Tibial nerve (tissue), 4 donors: ENCODE data around the gene SGTB. TPM values are rescaled to one million over a fixed set of nuclear protein-coding genes. Genes with fewer than 3 reads are reported as not detected.

Experiments used
- DNase-seq, 2 donors: peaks; one replicate each; pipeline ENCODE4 v3.0.0-alpha.2; 2019; ENCODE audit warnings: low spot score in 2 of 2
- H3K27ac ChIP-seq, 4 donors: fragments of 200-600 bp; sonication (generic) in 3 of 4; one replicate each; pipeline ENCODE4 v1.5.1; 2017 to 2019; ENCODE audit warnings: mild to moderate bottlenecking in 1 of 4
- H3K27me3 ChIP-seq, 2 donors: fragments of 200-600 bp; sonication (generic) in 1 of 2; one replicate each; pipeline versions ENCODE4 v1.5.1 to v1.6.0; 2017 to 2019
- H3K36me3 ChIP-seq, 3 donors: fragments of 200-600 bp; sonication (generic); one replicate each; pipeline ENCODE4 v1.5.1; 2018 to 2019
- H3K4me1 ChIP-seq, 4 donors: fragments of 200-600 bp; sonication (generic) in 3 of 4; one replicate each; pipeline ENCODE4 v1.5.1; 2017 to 2019
- H3K4me3 ChIP-seq, 4 donors: fragments of 200-600 bp; sonication (generic) in 3 of 4; one replicate each; pipeline ENCODE4 v1.5.1; 2017 to 2019; ENCODE audit warnings: mild to moderate bottlenecking in 1 of 4, moderate library complexity in 1 of 4
- H3K9me3 ChIP-seq, 4 donors: fragments of 200-600 bp; sonication (generic) in 3 of 4; one replicate each; pipeline ENCODE4 v1.5.1; 2017 to 2019
- CTCF ChIP-seq, 5 experiments: fragments of 200-600 bp in 3 of 5; fragments of 450-650 bp in 2 of 5; sonication (generic) in 3 of 5; IDR thresholded peaks; one replicate each; pipeline ENCODE4 v1.5.1; 2016 to 2019; ENCODE audit warnings: antibody characterized with exemption in 5 of 5, mild to moderate bottlenecking in 3 of 5, moderate library complexity in 2 of 5
- EP300 ChIP-seq, 2 donors: sonication (generic); formaldehyde crosslinking; IDR thresholded peaks; one replicate each; pipeline ENCODE4 v1.6.1; 2017; ENCODE audit warnings: antibody characterized with exemption in 2 of 2, mild to moderate bottlenecking in 1 of 2
- POLR2A ChIP-seq, 2 donors: fragments of 450-650 bp; IDR thresholded peaks; one replicate each; pipeline ENCODE4 v1.6.1; 2017; ENCODE audit warnings: antibody characterized with exemption in 2 of 2, mild to moderate bottlenecking in 2 of 2, moderate library complexity in 2 of 2
- WGBS, 2 donors: methylation state at CpG; one replicate each; pipeline ENCODE4 v1.1.5; 2018; 5-methylcytosine and 5-hydroxymethylcytosine counted together
- total RNA-seq, 4 donors: library from RNA; depleted of rRNA; stranded (reverse); fragments of >200 nt; gene quantifications; one replicate each; pipeline ENCODE4 v1.1.0, GENCODE V29; 2016

SGTB gene
- total RNA-seq = 10 to 100 TPM; 10.8 to 13.0 (median 11.2) TPM

- H3K4me3 ChIP-seq = peak within 1 kb of the TSS; percentile 62 to 99 (median 93)
- peak within 1 kb of the TSS; percentile 39 to 90 (median 89) for H3K27ac ChIP-seq
- peaks cover 0 to 15% (median 0%) of the 10 kb centered on the region in 3 donors for H3K36me3 ChIP-seq
- no peaks in the 10 kb centered on the region for H3K27me3 ChIP-seq
- H3K9me3 ChIP-seq = no peaks in the 10 kb centered on the region
- WGBS, 2 donors = 1% methylated on average over 32 to 90 of the region's 92 CpGs
- TF ChIP-seq EP300 (IDR thresholded peaks at IDR 0.05) = no peak
- TF ChIP-seq POLR2A (IDR thresholded peaks at IDR 0.05) = peak in 1 of 2 donors; percentile 42
- no peak for TF ChIP-seq CTCF (IDR thresholded peaks at IDR 0.05)
- DNase-seq = peak; percentile 77 to 80
- H3K4me1 ChIP-seq = peaks cover 0 to 26% (median 1%) of the 10 kb centered on the region in 4 donors
Measured at GRCh38 chr5:65721720-65722574, at the start of gene SGTB, which contains the start of gene NLN. TSS of gene SGTB (minus strand) at chr5:65722109. CDS start at chr5:65720807, 1,302 bp downstream. TSS of gene NLN (plus strand) at chr5:65722205. CDS start at chr5:65722374, 169 bp downstream.

- WGBS, 2 donors = 38 to 50% methylated on average over 2 of the region's 2 CpGs
- no peaks in the 10 kb centered on the region for H3K4me1 ChIP-seq
- peaks cover 0 to 25% (median 0%) of the 10 kb centered on the region in 3 donors for H3K36me3 ChIP-seq
- H3K4me3 ChIP-seq = no peak overlapping the region
- peaks cover 0 to 2% (median 0%) of the 10 kb centered on the region in 4 donors for H3K9me3 ChIP-seq
- TF ChIP-seq CTCF (IDR thresholded peaks at IDR 0.05) = no peak
- TF ChIP-seq POLR2A (IDR thresholded peaks at IDR 0.05) = no peak
- no peak for TF ChIP-seq EP300 (IDR thresholded peaks at IDR 0.05)
- DNase-seq = no peak
- no peak overlapping the region for H3K27ac ChIP-seq
- H3K27me3 ChIP-seq = no peaks in the 10 kb centered on the region
Measured at GRCh38 chr5:65771266-65771665, 49.4 kb upstream of the SGTB start.

- 38 to 46% methylated on average over 1 of the region's 1 CpG for WGBS, 2 donors
- Histone ChIP-seq H3K27me3 (no peaks in the 10 kb centered on the region), H3K4me3 (no peak overlapping the region), H3K4me1 (no peaks in the 10 kb centered on the region), H3K36me3 (peaks cover 0 to 22% (median 0%) of the 10 kb centered on the region in 3 donors), H3K27ac (no peak overlapping the region), H3K9me3 (peaks cover 0 to 2% (median 0%) of the 10 kb centered on the region in 4 donors)
- TF ChIP-seq CTCF (IDR thresholded peaks at IDR 0.05) (no peak), EP300 (IDR thresholded peaks at IDR 0.05) (no peak), POLR2A (IDR thresholded peaks at IDR 0.05) (no peak)
- no peak for DNase-seq
Measured at GRCh38 chr5:65769539-65769938, 47.6 kb upstream of the SGTB start.

- Histone ChIP-seq H3K27me3 (no peaks in the 10 kb centered on the region), H3K27ac (no peak overlapping the region), H3K9me3 (peaks cover 0 to 2% (median 0%) of the 10 kb centered on the region in 4 donors), H3K36me3 (peaks cover 0 to 22% (median 0%) of the 10 kb centered on the region in 3 donors), H3K4me1 (no peaks in the 10 kb centered on the region), H3K4me3 (no peak overlapping the region)
- WGBS, 2 donors = 97 to 99% methylated on average over 7 of the region's 7 CpGs
- TF ChIP-seq POLR2A (IDR thresholded peaks at IDR 0.05) (no peak), EP300 (IDR thresholded peaks at IDR 0.05) (no peak), CTCF (IDR thresholded peaks at IDR 0.05) (no peak)
- no peak for DNase-seq
Measured at GRCh38 chr5:65768723-65769346, 46.9 kb upstream of the SGTB start.
